GM10847 (cell line): ENCODE results near the gene IFRD2.

ENCODE experiments used
- POLR2A ChIP-seq: IDR thresholded peaks from 2 replicates; pipeline ENCODE4 v1.6.1; 2011; ENCODE audit not compliant: insufficient read length; ENCODE audit errors: extremely low read depth

The IFRD2 gene

GRCh38 chr3:50259432-50260026, 32.7 kb downstream of the IFRD2 start:
- TF ChIP-seq POLR2A, result no peak

GRCh38 chr3:50258979-50259378, 33.2 kb downstream of the IFRD2 start:
- no peak for TF ChIP-seq POLR2A

GRCh38 chr3:50258029-50258680, 34.1 kb downstream of the IFRD2 start:
- no peak for TF ChIP-seq POLR2A

- TF ChIP-seq POLR2A, result no peak
These were observed 35.0 kb downstream of the IFRD2 start for GRCh38 chr3:50256978-50257890.

GRCh38 chr3:50255251-50255615, 37.0 kb downstream of the IFRD2 start:
- no peak for TF ChIP-seq POLR2A

- no peak for TF ChIP-seq POLR2A
These were observed 37.5 kb downstream of the IFRD2 start for GRCh38 chr3:50254577-50255250.

GRCh38 chr3:50251220-50251619, 41.0 kb downstream of the IFRD2 start:
- TF ChIP-seq POLR2A, result no peak

- TF ChIP-seq POLR2A, result no peak
These were observed 41.7 kb downstream of the IFRD2 start for GRCh38 chr3:50250514-50250913.

GRCh38 chr3:50249457-50249856, 42.8 kb downstream of the IFRD2 start:
- no peak for TF ChIP-seq POLR2A

- no peak for TF ChIP-seq POLR2A
These were observed 43.8 kb downstream of the IFRD2 start for GRCh38 chr3:50248387-50248786.

GRCh38 chr3:50246517-50246954, 45.7 kb downstream of the IFRD2 start:
- no peak for TF ChIP-seq POLR2A

- TF ChIP-seq POLR2A, result no peak
These were observed 46.3 kb downstream of the IFRD2 start for GRCh38 chr3:50245831-50246516.

- no peak for TF ChIP-seq POLR2A
These were observed 46.9 kb downstream of the IFRD2 start for GRCh38 chr3:50245251-50245745.

- TF ChIP-seq POLR2A, result no peak
These were observed 48.7 kb downstream of the IFRD2 start for GRCh38 chr3:50243543-50243895.
